ENCODE data around the gene C1QTNF12.
"Not testable (repeated sequence)": the region's sequence is repeated elsewhere in the genome, so short reads cannot be mapped to it uniquely, and the experiment has no call there.

The C1QTNF12 gene

DNA sequence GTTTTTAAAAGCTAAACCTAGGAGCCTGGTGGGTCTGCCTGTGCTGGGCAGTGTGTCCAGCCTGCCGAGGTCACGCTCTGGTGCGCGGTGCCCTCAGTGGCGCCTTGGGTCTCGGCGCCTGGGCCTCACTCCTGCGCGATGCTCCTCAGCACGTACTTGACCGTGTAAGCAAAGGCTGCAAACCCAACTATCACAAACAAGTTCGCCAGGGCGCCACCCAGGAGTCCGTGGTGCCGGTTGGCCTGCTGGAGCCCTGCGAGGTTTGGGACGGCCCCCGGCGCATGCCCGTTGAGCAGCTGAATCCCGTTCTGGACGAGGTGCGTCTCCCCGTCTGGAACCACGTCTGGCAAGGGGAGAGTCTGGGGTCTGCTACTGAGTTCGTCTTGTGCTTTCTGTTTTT, 8.6 kb upstream of the C1QTNF12 start:
- TF ChIP-seq, protein P1, sequence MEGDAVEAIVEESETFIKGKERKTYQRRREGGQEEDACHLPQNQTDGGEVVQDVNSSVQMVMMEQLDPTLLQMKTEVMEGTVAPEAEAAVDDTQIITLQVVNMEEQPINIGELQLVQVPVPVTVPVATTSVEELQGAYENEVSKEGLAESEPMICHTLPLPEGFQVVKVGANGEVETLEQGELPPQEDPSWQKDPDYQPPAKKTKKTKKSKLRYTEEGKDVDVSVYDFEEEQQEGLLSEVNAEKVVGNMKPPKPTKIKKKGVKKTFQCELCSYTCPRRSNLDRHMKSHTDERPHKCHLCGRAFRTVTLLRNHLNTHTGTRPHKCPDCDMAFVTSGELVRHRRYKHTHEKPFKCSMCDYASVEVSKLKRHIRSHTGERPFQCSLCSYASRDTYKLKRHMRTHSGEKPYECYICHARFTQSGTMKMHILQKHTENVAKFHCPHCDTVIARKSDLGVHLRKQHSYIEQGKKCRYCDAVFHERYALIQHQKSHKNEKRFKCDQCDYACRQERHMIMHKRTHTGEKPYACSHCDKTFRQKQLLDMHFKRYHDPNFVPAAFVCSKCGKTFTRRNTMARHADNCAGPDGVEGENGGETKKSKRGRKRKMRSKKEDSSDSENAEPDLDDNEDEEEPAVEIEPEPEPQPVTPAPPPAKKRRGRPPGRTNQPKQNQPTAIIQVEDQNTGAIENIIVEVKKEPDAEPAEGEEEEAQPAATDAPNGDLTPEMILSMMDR (conservative IDR thresholded peaks at IDR 0.05): no peak
- no peak for TF ChIP-seq ZFX (IDR thresholded peaks at IDR 0.05)
- H3K27ac ChIP-seq: no peak overlapping the region

DNA sequence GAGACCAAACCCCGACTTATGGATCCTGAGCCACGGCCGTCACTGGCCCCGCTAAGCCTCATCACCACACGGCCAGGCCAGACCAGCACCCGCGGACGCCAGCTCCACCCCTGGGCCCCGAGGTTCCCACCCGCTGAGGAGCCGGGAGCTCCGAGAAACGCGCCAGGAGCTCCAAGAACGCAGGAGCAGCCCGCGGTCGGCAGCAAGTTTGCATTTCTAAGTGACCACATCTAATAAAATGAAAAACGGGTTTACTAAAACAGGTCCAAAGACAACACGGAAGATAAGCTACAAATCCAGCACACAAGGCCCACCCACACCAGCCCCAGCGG, 8.1 kb upstream of the C1QTNF12 start:
- no peak for TF ChIP-seq ZFX (IDR thresholded peaks at IDR 0.05)
- TF ChIP-seq, protein P1 (conservative IDR thresholded peaks at IDR 0.05): no peak
- H3K27ac ChIP-seq: no peak overlapping the region

DNA sequence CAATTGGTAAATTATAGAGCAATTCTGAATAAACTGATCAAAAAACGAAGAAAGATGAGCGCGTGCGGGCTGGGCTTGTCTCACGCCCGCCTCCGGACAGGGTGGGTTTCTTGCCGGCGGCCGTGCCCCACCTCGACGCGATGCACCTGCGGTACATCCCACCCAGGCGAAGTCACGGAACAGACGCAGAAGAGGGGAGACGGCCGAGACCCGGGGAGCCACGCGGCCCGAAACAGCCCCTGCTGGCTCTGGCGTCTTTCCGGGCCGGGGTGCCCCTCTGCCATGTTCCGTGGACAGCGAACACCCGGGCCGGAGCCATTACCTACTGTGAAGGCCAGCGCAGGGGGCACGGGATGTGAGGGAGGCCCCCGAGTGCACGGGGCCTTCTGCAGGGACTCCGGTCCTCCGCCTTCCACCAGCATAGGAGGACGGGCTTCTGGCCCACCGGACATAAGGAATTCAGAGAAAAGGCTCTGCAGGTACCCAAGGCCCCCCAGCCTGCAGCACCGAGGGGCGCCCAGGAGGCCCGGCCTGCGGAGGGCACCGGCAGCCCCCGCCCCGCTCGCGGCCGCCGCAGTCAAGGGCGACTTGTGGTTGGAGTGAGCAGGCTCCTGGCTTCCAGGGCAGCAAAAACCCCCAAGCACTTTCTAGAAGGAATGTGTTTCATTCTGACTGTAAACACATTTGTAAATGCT, 7.6 kb upstream of the C1QTNF12 start:
- no peak for TF ChIP-seq ZFX (IDR thresholded peaks at IDR 0.05)
- TF ChIP-seq, protein P1 (conservative IDR thresholded peaks at IDR 0.05): no peak
- H3K27ac ChIP-seq: no peak overlapping the region

DNA sequence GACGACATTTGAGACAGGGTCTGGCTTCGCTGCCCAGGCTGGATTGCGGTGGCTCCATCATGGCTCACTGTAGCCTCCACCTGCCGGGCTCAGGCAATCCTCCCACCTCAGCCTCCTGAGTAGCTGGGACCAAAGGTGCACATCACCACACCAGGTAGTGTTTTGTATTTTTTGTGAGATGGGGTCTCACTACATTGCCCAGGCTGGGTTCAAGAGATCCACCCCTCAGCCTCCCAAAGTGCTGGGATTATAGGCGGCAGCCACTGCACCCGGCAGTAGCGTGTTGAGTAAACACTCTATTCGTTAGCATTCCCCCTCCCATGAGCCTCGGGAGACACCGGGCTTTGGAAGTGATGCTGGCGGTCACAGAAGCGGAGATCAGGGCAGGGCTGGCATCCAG, 6.8 kb upstream of the C1QTNF12 start:
- H3K27ac ChIP-seq: no peak overlapping the region

DNA sequence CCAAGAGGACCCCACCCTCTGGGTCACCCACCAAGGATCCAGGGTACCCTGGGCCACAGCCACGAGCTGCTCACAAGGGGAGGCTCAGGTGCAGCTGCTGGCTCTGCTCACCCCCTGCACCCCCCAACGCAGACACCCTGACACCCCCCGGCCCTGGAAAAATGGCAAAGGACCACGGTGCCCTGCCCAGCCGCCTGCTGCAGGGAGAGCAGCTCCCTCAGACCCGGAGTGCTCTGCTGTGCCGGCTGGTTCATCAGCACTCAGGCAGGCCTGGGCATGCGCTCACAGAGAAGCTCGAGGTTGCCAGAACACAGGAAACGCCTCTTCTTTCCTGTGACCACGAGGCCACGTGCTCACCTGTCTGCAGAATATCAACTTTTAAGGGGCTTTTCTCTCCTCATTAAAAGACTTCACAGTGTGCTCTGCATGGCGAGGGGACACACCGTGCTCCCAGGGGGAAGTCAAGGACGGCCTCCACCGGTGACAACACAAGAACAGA, 4.3 kb upstream of the C1QTNF12 start:
- H3K27ac ChIP-seq: 0 out of 2 replicates have a peak overlapping the region, but pooled peaks have one; percentile 2
- no peak for TF ChIP-seq ZFX (IDR thresholded peaks at IDR 0.05)
- TF ChIP-seq, protein P1 (conservative IDR thresholded peaks at IDR 0.05): no peak

More for the DNA sequence above, 6.8 kb upstream of the C1QTNF12 start:
- TF ChIP-seq ZFX (IDR thresholded peaks at IDR 0.05): no peak
- TF ChIP-seq, protein P1 (conservative IDR thresholded peaks at IDR 0.05): no peak

DNA sequence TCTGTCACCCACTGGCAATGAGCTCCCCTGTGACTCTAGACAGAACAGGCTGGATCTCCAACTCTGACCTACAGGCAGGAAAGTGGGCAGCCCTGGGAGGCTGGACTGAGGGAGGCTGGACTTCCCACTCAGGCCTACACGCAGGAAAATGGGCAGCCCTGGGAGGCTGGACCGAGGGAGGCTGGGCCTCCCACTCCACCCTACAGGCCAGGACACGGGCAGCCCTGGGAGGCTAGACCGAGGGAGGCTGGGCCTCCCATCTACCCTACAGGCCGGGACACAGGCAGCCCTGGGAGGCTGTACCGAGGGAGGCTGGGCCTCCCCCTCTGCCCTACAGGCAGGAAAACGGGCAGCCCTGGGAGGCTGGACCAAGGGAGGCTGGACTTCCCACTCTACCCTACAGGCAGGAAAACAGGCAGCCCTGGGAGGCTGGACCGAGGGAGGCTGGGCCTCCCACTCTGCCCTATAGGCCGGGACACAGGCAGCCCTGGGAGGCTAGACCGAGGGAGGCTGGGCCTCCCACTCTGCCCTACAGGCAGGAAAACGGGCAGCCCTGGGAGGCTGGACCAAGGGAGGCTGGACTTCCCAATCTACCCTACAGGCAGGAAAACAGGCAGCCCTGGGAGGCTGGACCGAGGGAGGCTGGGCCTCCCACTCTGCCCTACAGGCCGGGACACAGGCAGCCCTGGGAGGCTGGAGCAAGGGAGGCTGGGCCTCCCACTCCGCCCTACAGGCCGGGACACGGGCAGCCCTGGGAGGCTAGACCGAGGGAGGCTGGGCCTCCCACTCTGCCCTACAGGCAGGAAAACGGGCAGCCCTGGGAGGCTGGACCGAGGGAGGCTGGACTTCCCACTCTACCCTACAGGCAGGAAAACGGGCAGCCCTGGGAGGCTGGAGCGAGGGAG, 1.7 kb upstream of the C1QTNF12 start:
- not testable (repeated sequence) for H3K27ac ChIP-seq

DNA sequence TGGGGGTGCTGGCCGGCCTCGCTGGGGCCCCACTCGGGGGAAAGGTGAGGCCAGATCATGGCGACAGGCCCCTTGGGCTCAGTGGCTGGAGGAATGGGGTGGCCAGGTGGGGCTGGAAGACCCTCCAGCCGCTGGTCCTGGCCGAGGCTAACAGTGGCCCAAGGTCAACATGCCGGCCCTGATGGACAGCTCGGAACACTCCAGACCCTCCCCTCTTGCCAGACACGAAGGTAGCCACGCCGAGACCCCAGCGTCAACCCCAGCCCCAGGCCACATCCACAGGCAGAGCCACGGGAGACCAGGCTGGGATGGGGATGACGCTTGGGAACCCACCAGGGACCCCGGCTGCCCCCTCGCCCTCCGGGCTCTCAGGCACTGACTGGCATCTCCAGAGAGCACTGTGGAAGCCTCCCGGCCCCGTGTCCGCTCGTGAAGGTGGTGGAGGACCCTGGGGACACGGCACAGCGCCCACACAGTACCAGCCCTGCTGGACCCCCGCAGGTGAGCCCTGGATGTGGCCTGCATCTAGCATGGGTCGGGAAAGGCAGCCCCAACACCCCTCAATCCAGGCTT, 905 bp upstream of the C1QTNF12 start:
- TF ChIP-seq, protein P1 (conservative IDR thresholded peaks at IDR 0.05): no peak
- TF ChIP-seq ZFX (IDR thresholded peaks at IDR 0.05): no peak
- no peak overlapping the region for H3K27ac ChIP-seq

All from C4-2B (cell line).